Esophagus (tissue), 2 donors: Measurements from ENCODE around the gene BRWD1. TPM values are rescaled to one million over a fixed set of nuclear protein-coding genes. Genes with fewer than 3 reads are reported as not detected.
A peak's percentile ranks its signal among the peaks of the same experiment; 100 is the strongest.

Experiments used
- H3K27ac ChIP-seq, 2 donors: one replicate each; pipeline ENCODE4 v1.5.1; 2013; ENCODE audit warnings: low read depth in 2 of 2, mild to moderate bottlenecking in 2 of 2, inconsistent platforms in 1 of 2, low read length in 1 of 2, moderate library complexity in 1 of 2
- H3K27me3 ChIP-seq, 2 donors: one replicate each; pipeline ENCODE4 v1.6.1; 2013; ENCODE audit warnings: low read length in 2 of 2, control low read depth in 1 of 2, mild to moderate bottlenecking in 1 of 2; ENCODE audit not compliant: insufficient read depth in 2 of 2, control insufficient read depth in 1 of 2
- H3K36me3 ChIP-seq, 2 donors: one replicate each; pipeline ENCODE4 v1.6.1; 2013; ENCODE audit warnings: low read length in 1 of 2; ENCODE audit not compliant: control insufficient read depth in 2 of 2, insufficient read depth in 2 of 2
- H3K4me1 ChIP-seq, 2 donors: one replicate each; pipeline ENCODE4 v1.6.1; 2013; ENCODE audit warnings: low read length in 1 of 2; ENCODE audit not compliant: control insufficient read depth in 2 of 2, insufficient read depth in 2 of 2
- H3K4me3 ChIP-seq, 2 donors: one replicate each; pipeline ENCODE4 v1.5.1; 2013; ENCODE audit warnings: low read length in 2 of 2, mild to moderate bottlenecking in 2 of 2, low read depth in 1 of 2, moderate library complexity in 1 of 2
- H3K9me3 ChIP-seq, 2 donors: one replicate each; pipeline ENCODE4 v1.6.1; 2013; ENCODE audit warnings: mild to moderate bottlenecking in 2 of 2, low read depth in 1 of 2, low read length in 1 of 2, moderate library complexity in 1 of 2; ENCODE audit not compliant: control insufficient read depth in 2 of 2, insufficient read depth in 1 of 2
- WGBS, 2 donors: extraction: QIAGEN DNeasy Blood & Tissue Kit; methylation state at CpG; one replicate each; pipeline ENCODE4 v1.1.7; 2013; 5-methylcytosine and 5-hydroxymethylcytosine counted together
- polyA plus RNA-seq, 2 donors: library from polyadenylated mRNA; stranded (reverse); fragments of 200-250 nt; gene quantifications; one replicate each; pipeline ENCODE4 v1.2.3, GENCODE V29; 2013
- donor health status: healthy with polysubstance abuse.
- donor health status: Bipolar disorder and iron deficiency.

The BRWD1 gene
- polyA plus RNA-seq, 2 donors: 7.1 to 8.3 TPM

- H3K4me3 ChIP-seq: no peak overlapping the region
- H3K36me3 ChIP-seq: no peaks in the 10 kb centered on the region
- WGBS, 2 donors: 84 to 90% methylated on average over 2 of the region's 2 CpGs
- no peaks in the 10 kb centered on the region for H3K27me3 ChIP-seq
- no peaks in the 10 kb centered on the region for H3K9me3 ChIP-seq
- no peak overlapping the region for H3K27ac ChIP-seq
- H3K4me1 ChIP-seq: no peaks in the 10 kb centered on the region
These were observed 161.2 kb downstream of the BRWD1 start for GRCh38 chr21:39152271-39152670.

- H3K9me3 ChIP-seq: no peaks in the 10 kb centered on the region
- no peak overlapping the region for H3K4me3 ChIP-seq
- H3K36me3 ChIP-seq: no peaks in the 10 kb centered on the region
- no peaks in the 10 kb centered on the region for H3K4me1 ChIP-seq
- no peak overlapping the region for H3K27ac ChIP-seq
- H3K27me3 ChIP-seq: no peaks in the 10 kb centered on the region
These were observed 162.6 kb downstream of the BRWD1 start for GRCh38 chr21:39150877-39151276.

GRCh38 chr21:39150316-39150715 is 163.1 kb downstream of the BRWD1 start:
- no peaks in the 10 kb centered on the region for H3K27me3 ChIP-seq
- no peaks in the 10 kb centered on the region for H3K9me3 ChIP-seq
- H3K36me3 ChIP-seq: no peaks in the 10 kb centered on the region
- H3K27ac ChIP-seq: no peak overlapping the region
- WGBS, 2 donors: 93% methylated on average over 6 of the region's 6 CpGs
- no peaks in the 10 kb centered on the region for H3K4me1 ChIP-seq
- no peak overlapping the region for H3K4me3 ChIP-seq

- no peaks in the 10 kb centered on the region for H3K9me3 ChIP-seq
- H3K4me3 ChIP-seq: no peak overlapping the region
These were observed 163.6 kb downstream of the BRWD1 start for GRCh38 chr21:39149882-39150281.

GRCh38 chr21:39148975-39149374 is 164.5 kb downstream of the BRWD1 start:
- Histone ChIP-seq H3K27me3 (no peaks in the 10 kb centered on the region), H3K4me1 (no peaks in the 10 kb centered on the region), H3K4me3 (no peak overlapping the region), H3K9me3 (no peaks in the 10 kb centered on the region), H3K36me3 (no peaks in the 10 kb centered on the region), H3K27ac (no peak overlapping the region)
- 60 to 65% methylated on average over 2 of the region's 2 CpGs for WGBS, 2 donors

More at GRCh38 chr21:39149882-39150281, 163.6 kb downstream of the BRWD1 start:
- Histone ChIP-seq H3K4me1 (no peaks in the 10 kb centered on the region), H3K27ac (no peak overlapping the region), H3K36me3 (no peaks in the 10 kb centered on the region), H3K27me3 (no peaks in the 10 kb centered on the region)

- H3K9me3 ChIP-seq: no peaks in the 10 kb centered on the region
- H3K27me3 ChIP-seq: no peaks in the 10 kb centered on the region
- 87% methylated on average over 3 of the region's 3 CpGs for WGBS, 2 donors
- no peaks in the 10 kb centered on the region for H3K4me1 ChIP-seq
- no peak overlapping the region for H3K27ac ChIP-seq
- H3K4me3 ChIP-seq: no peak overlapping the region
- no peaks in the 10 kb centered on the region for H3K36me3 ChIP-seq
These were observed 169.2 kb downstream of the BRWD1 start for GRCh38 chr21:39144191-39144590.

GRCh38 chr21:39142972-39143371 is 170.5 kb downstream of the BRWD1 start:
- Histone ChIP-seq H3K27ac (no peak overlapping the region), H3K36me3 (no peaks in the 10 kb centered on the region), H3K4me1 (no peaks in the 10 kb centered on the region), H3K4me3 (no peak overlapping the region), H3K9me3 (no peaks in the 10 kb centered on the region), H3K27me3 (no peaks in the 10 kb centered on the region)
- 83 to 92% methylated on average over 3 of the region's 3 CpGs for WGBS, 2 donors

- H3K4me3 ChIP-seq: no peak overlapping the region
- no peaks in the 10 kb centered on the region for H3K4me1 ChIP-seq
- no peaks in the 10 kb centered on the region for H3K9me3 ChIP-seq
- H3K27ac ChIP-seq: no peak overlapping the region
- no peaks in the 10 kb centered on the region for H3K36me3 ChIP-seq
- WGBS, 2 donors: 77 to 78% methylated on average over 3 of the region's 3 CpGs
- H3K27me3 ChIP-seq: no peaks in the 10 kb centered on the region
These were observed 171.9 kb downstream of the BRWD1 start for GRCh38 chr21:39141502-39141901.

- no peak overlapping the region for H3K27ac ChIP-seq
- no peaks in the 10 kb centered on the region for H3K4me1 ChIP-seq
- no peaks in the 10 kb centered on the region for H3K36me3 ChIP-seq
- H3K9me3 ChIP-seq: no peaks in the 10 kb centered on the region
- no peak overlapping the region for H3K4me3 ChIP-seq
- H3K27me3 ChIP-seq: no peaks in the 10 kb centered on the region
- 67 to 72% methylated on average over 14 of the region's 14 CpGs for WGBS, 2 donors
These were observed 175.9 kb downstream of the BRWD1 start for GRCh38 chr21:39137248-39138178.

- 69 to 84% methylated on average over 5 of the region's 5 CpGs for WGBS, 2 donors
- Histone ChIP-seq H3K4me1 (no peaks in the 10 kb centered on the region), H3K27me3 (no peaks in the 10 kb centered on the region), H3K9me3 (no peaks in the 10 kb centered on the region), H3K4me3 (no peak overlapping the region), H3K36me3 (no peaks in the 10 kb centered on the region), H3K27ac (peak overlapping the region in 1 of 2 donors; percentile 13)
These were observed 176.7 kb downstream of the BRWD1 start for GRCh38 chr21:39136711-39137110.
